Right lobe of liver (tissue), 6 donors: ENCODE measurements around the gene CYP27B1. TPM values are rescaled to one million over a fixed set of nuclear protein-coding genes. Genes with fewer than 3 reads are reported as not detected.

Experiments used
- ATAC-seq, 4 donors: fragments of 200-7000 bp; cut with Tn5 transposase; one replicate each; pipeline ENCODE4 v1.9.1; 2020; ENCODE audit warnings: mild to moderate bottlenecking in 4 of 4, moderate library complexity in 4 of 4
- DNase-seq, 3 donors: peaks; one replicate each; pipeline ENCODE4 v3.0.0-alpha.2; 2020
- H3K27ac ChIP-seq, 3 donors: fragments of 200-600 bp; one replicate each; pipeline ENCODE4 v1.8.0; 2022
- H3K27me3 ChIP-seq, 2 donors: fragments of 200-600 bp; one replicate each; pipeline ENCODE4 v1.8.0; 2022
- H3K36me3 ChIP-seq, 4 donors: fragments of 200-600 bp; sonication (generic) in 1 of 4; one replicate each; pipeline versions ENCODE4 v1.5.1 to v1.8.0; 2017 to 2022; ENCODE audit warnings: control low read depth in 1 of 4
- H3K4me1 ChIP-seq, 4 donors: fragments of 200-600 bp; sonication (generic) in 1 of 4; one replicate each; pipeline versions ENCODE4 v1.5.1 to v1.8.0; 2017 to 2022; ENCODE audit warnings: control low read depth in 1 of 4
- H3K4me3 ChIP-seq, 3 donors: fragments of 200-600 bp; one replicate each; pipeline ENCODE4 v1.8.0; 2022
- H3K9me3 ChIP-seq, 4 donors: fragments of 200-600 bp; sonication (generic) in 1 of 4; one replicate each; pipeline versions ENCODE4 v1.5.1 to v1.8.0; 2017 to 2022; ENCODE audit warnings: control low read depth in 1 of 4
- POLR2A ChIP-seq: fragments of 450-650 bp; IDR thresholded peaks from one replicate; pipeline ENCODE4 v1.6.1; 2017; ENCODE audit warnings: antibody characterized with exemption, mild to moderate bottlenecking
- whole genome bisulfite sequencing: methylation state at CpG from one replicate; pipeline ENCODE4 v1.1.6; 2018; ENCODE audit warnings: low coverage, low lambda C conversion rate; ENCODE audit not compliant: insufficient coverage; ENCODE audit errors: missing lambda C conversion rate; 5-methylcytosine and 5-hydroxymethylcytosine counted together
- intact Hi-C, 2 donors: fragments of 100-400 bp; cut with DNase I; formaldehyde crosslinking; loops; one replicate each; pipeline versions ENCODE4 v1.11.2 to v1.14.1; 2022
- total RNA-seq, 6 experiments: library from RNA; depleted of rRNA in 2 of 6; stranded (reverse); fragments of >200 nt in 2 of 6; fragmentation: NEBNext Ultra II Directional in 3 of 6; extraction: Animal tissue kit (Norgen Biotek cat#: 25700) in 3 of 6; gene quantifications; one replicate each; pipeline versions ENCODE4 v1.1.0 to v1.2.4, GENCODE V29; 2016 to 2023
- TF ChIP-seq, protein P1 (sequence below), 4 donors: fragments of 200-600 bp in 3 of 4; fragments of 450-650 bp in 1 of 4; IDR thresholded peaks; one replicate each; pipeline versions ENCODE4 v1.5.1 to v1.8.0; 2016 to 2022; ENCODE audit warnings: antibody characterized with exemption in 4 of 4, mild to moderate bottlenecking in 2 of 4
- donor health status: DM: no; HTN: yes; CAD: no.
- donor health status: DM: no; HTN: no; CAD: no.
- donor health status: DM: no; HTN: no; CAD: no.
- donor health status: DM: no; HTN: yes; CAD: no.
- donor health status: DM: no; HTN: yes; CAD: no.

The CYP27B1 gene
- total RNA-seq, 6 experiments from 2014 or later: 0.25 to 1.4 (median 0.81) TPM

DNA sequence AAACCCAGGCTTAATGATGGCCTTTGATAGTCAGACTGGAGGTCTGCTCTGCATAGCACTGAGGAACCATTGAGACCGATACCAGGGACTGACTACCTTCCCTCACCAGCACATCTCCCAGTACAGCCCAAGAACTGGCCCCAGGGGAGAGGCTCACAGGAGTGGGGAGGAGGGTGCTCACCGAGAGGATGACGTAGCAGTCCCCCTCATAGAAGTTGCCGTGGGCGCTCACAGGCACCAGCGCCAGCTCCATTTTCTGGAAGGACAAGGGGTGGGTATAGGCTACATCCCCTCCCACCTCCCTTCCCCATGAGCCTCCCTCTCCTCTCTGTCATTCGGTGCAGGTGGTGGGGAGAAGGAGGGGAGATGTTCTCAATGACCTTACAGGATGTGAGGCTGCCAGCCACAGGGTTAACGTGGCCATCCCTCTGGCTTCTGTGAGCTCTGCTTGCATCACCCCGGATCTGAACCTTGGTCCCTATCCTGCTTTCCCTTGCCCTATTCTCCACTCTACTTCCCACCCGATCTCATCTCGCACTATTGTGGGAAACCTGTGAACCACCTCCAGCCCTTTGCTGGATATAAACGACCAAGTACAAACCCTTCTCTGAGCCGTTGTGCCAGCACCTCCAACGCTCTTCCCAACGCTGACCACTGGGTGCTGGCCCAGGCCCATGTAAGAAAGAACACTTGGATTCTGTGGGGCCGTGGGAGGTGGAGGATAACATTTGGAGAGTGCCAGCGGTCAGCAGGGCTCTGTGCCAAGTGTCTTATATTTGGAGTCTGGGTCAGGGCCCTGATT, 47.3 kb upstream of the CYP27B1 start:
- intact Hi-C loops: no loop called here
- TF ChIP-seq, protein P1, sequence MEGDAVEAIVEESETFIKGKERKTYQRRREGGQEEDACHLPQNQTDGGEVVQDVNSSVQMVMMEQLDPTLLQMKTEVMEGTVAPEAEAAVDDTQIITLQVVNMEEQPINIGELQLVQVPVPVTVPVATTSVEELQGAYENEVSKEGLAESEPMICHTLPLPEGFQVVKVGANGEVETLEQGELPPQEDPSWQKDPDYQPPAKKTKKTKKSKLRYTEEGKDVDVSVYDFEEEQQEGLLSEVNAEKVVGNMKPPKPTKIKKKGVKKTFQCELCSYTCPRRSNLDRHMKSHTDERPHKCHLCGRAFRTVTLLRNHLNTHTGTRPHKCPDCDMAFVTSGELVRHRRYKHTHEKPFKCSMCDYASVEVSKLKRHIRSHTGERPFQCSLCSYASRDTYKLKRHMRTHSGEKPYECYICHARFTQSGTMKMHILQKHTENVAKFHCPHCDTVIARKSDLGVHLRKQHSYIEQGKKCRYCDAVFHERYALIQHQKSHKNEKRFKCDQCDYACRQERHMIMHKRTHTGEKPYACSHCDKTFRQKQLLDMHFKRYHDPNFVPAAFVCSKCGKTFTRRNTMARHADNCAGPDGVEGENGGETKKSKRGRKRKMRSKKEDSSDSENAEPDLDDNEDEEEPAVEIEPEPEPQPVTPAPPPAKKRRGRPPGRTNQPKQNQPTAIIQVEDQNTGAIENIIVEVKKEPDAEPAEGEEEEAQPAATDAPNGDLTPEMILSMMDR (IDR thresholded peaks at IDR 0.05): no peak
- TF ChIP-seq POLR2A: no peak
- no peaks in the 10 kb centered on the region for H3K27me3 ChIP-seq
- ATAC-seq (peak; percentile 61 to 78 (median 66)), DNase-seq (no peak)
- H3K27ac ChIP-seq: no peak overlapping the region
- peaks cover 0 to 25% (median 1%) of the 10 kb centered on the region in 4 donors for H3K36me3 ChIP-seq
- no peak overlapping the region for H3K4me3 ChIP-seq
- H3K9me3 ChIP-seq: no peaks in the 10 kb centered on the region
- 60% methylated on average over 12 of the region's 17 CpGs for WGBS
- H3K4me1 ChIP-seq: peaks cover 0 to 29% (median 0%) of the 10 kb centered on the region in 4 donors

DNA sequence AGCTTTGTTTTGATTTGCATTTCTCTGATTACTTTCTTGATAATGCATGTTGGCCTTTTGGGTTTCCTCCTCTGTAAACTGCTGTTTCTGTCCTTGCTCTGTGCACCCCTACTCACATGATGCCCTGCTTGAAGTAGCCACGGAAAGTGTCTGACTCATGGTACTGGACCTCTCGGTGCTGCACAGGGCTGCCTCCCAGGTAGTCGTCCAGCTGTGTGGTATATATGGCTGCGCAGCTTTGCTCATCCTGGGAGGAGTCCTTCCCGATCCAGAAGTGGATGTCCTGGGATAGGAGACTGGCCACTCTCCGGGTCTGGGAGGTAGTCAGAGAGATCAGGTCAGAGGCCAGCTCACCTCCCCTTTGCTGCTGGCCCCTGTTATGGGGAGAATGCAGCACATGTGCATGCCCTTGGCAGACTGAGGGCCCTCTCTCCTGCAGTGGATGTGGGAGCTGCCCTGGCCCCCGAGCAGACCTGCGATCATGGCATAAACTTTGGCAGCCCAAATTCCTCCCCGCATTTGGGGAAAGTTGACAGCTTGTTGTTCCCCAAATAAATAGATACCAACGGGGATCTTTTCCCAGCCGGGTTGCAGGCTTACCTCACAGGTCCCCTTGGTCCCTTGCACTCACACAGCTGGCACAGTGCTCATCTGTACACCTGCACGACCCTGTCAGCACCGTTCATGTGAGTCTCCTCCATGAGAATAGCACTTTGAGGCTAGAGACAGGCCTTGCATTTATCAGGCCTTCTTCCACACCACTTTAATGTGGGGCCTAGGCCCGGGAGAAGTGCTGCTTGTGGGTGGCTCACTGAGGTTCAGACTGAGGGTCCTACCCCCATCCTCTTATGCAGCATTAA, 46.5 kb upstream of the CYP27B1 start:
- ATAC-seq (no peak), DNase-seq (no peak)
- H3K4me3 ChIP-seq: no peak overlapping the region
- 87% methylated on average over 5 of the region's 14 CpGs for WGBS
- H3K27ac ChIP-seq: no peak overlapping the region
- intact Hi-C loops: no loop called here
- H3K36me3 ChIP-seq: peaks cover 0 to 33% (median 5%) of the 10 kb centered on the region in 4 donors
- TF ChIP-seq, protein P1 (IDR thresholded peaks at IDR 0.05): no peak
- H3K4me1 ChIP-seq: peaks cover 0 to 25% (median 0%) of the 10 kb centered on the region in 4 donors
- H3K9me3 ChIP-seq: no peaks in the 10 kb centered on the region
- no peaks in the 10 kb centered on the region for H3K27me3 ChIP-seq

DNA sequence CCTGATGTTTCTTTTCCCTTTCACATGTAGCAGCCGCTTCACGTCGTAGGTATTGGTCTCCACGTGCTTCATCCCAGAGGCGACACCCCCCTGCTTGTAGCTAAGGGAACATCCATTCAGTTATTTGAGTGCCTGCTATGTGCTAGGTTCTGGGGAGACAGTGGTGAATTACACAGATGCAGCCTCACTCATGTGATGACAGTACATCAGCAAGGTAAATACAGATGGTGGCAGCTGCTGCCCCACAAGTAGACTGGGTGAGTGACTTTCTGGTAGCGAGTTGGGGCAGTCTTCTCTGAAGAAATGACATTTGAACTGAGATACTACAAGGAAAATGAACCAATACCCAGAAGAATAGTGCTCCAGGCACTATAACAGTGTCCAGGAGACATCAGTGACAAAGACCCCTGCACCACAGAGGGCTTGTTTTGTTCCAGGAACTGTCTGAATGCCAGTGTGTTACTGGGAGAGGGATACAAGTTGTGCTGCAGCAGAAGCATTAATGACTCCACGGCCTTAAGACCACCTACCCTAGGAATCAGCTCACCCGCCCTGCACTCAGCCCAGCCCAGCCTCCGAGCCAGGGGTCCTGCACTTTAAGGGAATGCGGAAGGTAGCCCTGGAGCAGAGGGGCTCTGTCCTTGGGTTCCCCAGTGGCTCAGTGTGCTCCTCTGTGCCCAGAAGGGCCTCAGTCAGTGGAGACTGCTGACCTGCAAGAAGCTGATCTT, 44.3 kb upstream of the CYP27B1 start:
- H3K9me3 ChIP-seq: no peaks in the 10 kb centered on the region
- no peak overlapping the region for H3K27ac ChIP-seq
- no peak for ATAC-seq
- no peaks in the 10 kb centered on the region for H3K27me3 ChIP-seq
- peaks cover 0 to 11% (median 0%) of the 10 kb centered on the region in 4 donors for H3K4me1 ChIP-seq
- no peak for DNase-seq
- intact Hi-C loops: no loop called here
- no peak overlapping the region for H3K4me3 ChIP-seq
- peaks cover 0 to 52% (median 9%) of the 10 kb centered on the region in 4 donors for H3K36me3 ChIP-seq
- WGBS: 91% methylated on average over 6 of the region's 10 CpGs
- no peak for TF ChIP-seq POLR2A
- TF ChIP-seq, protein P1 (IDR thresholded peaks at IDR 0.05): no peak

DNA sequence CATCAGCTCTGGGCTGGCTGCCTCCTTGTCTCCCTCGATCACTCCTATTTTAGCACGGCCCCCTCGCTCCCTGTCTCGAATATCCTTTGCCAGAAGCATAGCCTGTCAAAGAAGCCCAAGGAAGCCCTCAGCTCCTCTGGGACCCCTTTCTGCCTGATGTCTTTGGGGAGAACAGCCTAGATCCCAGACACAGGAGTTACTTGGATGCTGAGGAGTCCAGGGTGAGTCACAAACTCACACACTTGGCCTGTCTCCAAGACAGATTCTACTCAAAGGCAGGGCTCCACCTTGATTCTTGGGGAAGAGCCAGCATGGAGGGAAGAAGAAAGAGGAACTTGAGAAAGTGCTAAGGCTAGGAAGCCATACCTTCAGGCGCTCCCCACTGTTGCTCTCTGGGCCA, 43.6 kb upstream of the CYP27B1 start:
- H3K9me3 ChIP-seq: no peaks in the 10 kb centered on the region
- 97% methylated on average over 5 of the region's 5 CpGs for WGBS
- no peak for TF ChIP-seq POLR2A
- TF ChIP-seq, protein P1 (IDR thresholded peaks at IDR 0.05): no peak
- intact Hi-C loops: no loop called here
- no peaks in the 10 kb centered on the region for H3K27me3 ChIP-seq
- H3K4me3 ChIP-seq: no peak overlapping the region
- H3K36me3 ChIP-seq: peaks cover 0 to 56% (median 9%) of the 10 kb centered on the region in 4 donors
- DNase-seq: no peak
- H3K4me1 ChIP-seq: peaks cover 0 to 11% (median 0%) of the 10 kb centered on the region in 4 donors
- ATAC-seq: no peak
- no peak overlapping the region for H3K27ac ChIP-seq
